PC-9 (cell line): ENCODE measurements around the gene CLNK. TPM values are rescaled to one million over a fixed set of nuclear protein-coding genes. Genes with fewer than 3 reads are reported as not detected.

ENCODE experiments used
- BruUV-seq: library from RNA; stranded (reverse); fragments of 400-500 nt; replicated peaks from 2 replicates; lab custom pipeline; 2021; lab: Mats Ljungman, UMichigan
- CTCF ChIA-PET: fragments of 300-600 bp; sonication (Branson Sonifier 250); formaldehyde crosslinking; loops from one replicate; lab custom pipeline; 2022; ENCODE audit warnings: antibody characterized with exemption; lab: Charles Lee
- POLR2A ChIA-PET: fragments of 300-600 bp; sonication (Branson Sonifier 250); formaldehyde crosslinking; loops from one replicate; lab custom pipeline; 2022; ENCODE audit warnings: antibody characterized with exemption; ENCODE audit not compliant: unreplicated experiment; lab: Charles Lee
- DNase-seq, 2 experiments: peaks; one replicate each; pipeline versions ENCODE4 v3.0.0 to v3.0.0-alpha.2; 2015 to 2022; ENCODE audit warnings: mixed read lengths in 1 of 2
- H2AFZ ChIP-seq: fragments of 200-600 bp; sonication (generic); 2 replicates; pipeline ENCODE4 v1.8.1; 2017; ENCODE audit warnings: antibody characterized with exemption
- H3F3A ChIP-seq: fragments of 200-600 bp; sonication (generic); 2 replicates; pipeline ENCODE4 v1.8.1; 2017; ENCODE audit warnings: antibody characterized with exemption, mild to moderate bottlenecking, low read depth; ENCODE audit not compliant: insufficient read depth
- H3K27ac ChIP-seq: fragments of 200-600 bp; sonication (generic); 2 replicates; pipeline ENCODE4 v1.6.1; 2016; ENCODE audit warnings: mixed run types
- H3K27me3 ChIP-seq: fragments of 200-600 bp; sonication (generic); 2 replicates; pipeline ENCODE4 v1.6.1; 2016; ENCODE audit warnings: low read depth, mixed run types; ENCODE audit not compliant: insufficient read depth
- H3K36me3 ChIP-seq: fragments of 200-600 bp; sonication (generic); 2 replicates; pipeline ENCODE4 v1.6.1; 2016; ENCODE audit warnings: low read depth, mixed run types
- H3K4me1 ChIP-seq: fragments of 200-600 bp; sonication (generic); replicated peaks from 2 replicates; pipeline ENCODE4 v1.6.1; 2016; ENCODE audit warnings: mixed run types; ENCODE audit not compliant: insufficient read depth
- H3K4me2 ChIP-seq: fragments of 200-600 bp; sonication (generic); 2 replicates; pipeline ENCODE4 v1.6.1; 2017; ENCODE audit warnings: mixed run types
- H3K4me3 ChIP-seq: fragments of 200-600 bp; sonication (generic); 2 replicates; pipeline ENCODE4 v1.6.1; 2016; ENCODE audit warnings: mixed run types
- H3K79me2 ChIP-seq: fragments of 200-600 bp; sonication (generic); 2 replicates; pipeline ENCODE4 v1.6.1; 2017; ENCODE audit warnings: low read depth, mixed run types
- H3K9me2 ChIP-seq: fragments of 200-600 bp; sonication (generic); 2 replicates; pipeline ENCODE4 v1.8.1; 2017; ENCODE audit warnings: mild to moderate bottlenecking; ENCODE audit not compliant: insufficient read depth
- H3K9me3 ChIP-seq: fragments of 200-600 bp; sonication (generic); 2 replicates; pipeline ENCODE4 v1.8.1; 2016; ENCODE audit warnings: low read depth; ENCODE audit not compliant: insufficient read depth
- H4K20me1 ChIP-seq: fragments of 200-600 bp; sonication (generic); 2 replicates; pipeline ENCODE4 v1.8.1; 2017; ENCODE audit not compliant: insufficient read depth
- CTCF ChIP-seq: fragments of 200-600 bp; sonication (generic); conservative IDR thresholded peaks from 2 replicates; pipeline ENCODE4 v1.6.1; 2017; ENCODE audit warnings: mixed run types, antibody characterized with exemption, mild to moderate bottlenecking, moderate library complexity
- EZH2 ChIP-seq: fragments of 200-600 bp; sonication (generic); IDR thresholded peaks from 2 replicates; pipeline ENCODE4 v1.8.0; 2017; ENCODE audit warnings: antibody characterized with exemption, low read depth
- intact Hi-C: fragments of 100-400 bp; cut with micrococcal nuclease; formaldehyde crosslinking; loops from one replicate; pipeline ENCODE4 v1.10.0; 2022; ENCODE audit not compliant: unreplicated experiment
- total RNA-seq: library from RNA; stranded (reverse); gene quantifications from 2 replicates; pipeline ENCODE4 v1.2.3, GENCODE V29; 2021

The CLNK gene
- total RNA-seq, 1 experiment from 2014 or later, result not detected

GRCh38 chr4:10672379-10672778, 12.2 kb downstream of the CLNK start:
- CTCF ChIA-PET, result interaction anchor here (0.6 kb wide), 1 partner anchor 1560 kb away, joined by 3 read pairs; no protein-coding TSS in a partner anchor
- H3F3A ChIP-seq, result no peaks in the 10 kb centered on the region
- H3K9me2 ChIP-seq, result no peaks in the 10 kb centered on the region
- H3K4me3 ChIP-seq, result no peak overlapping the region
- no peak for TF ChIP-seq CTCF
- TF ChIP-seq EZH2, result no peak
- DNase-seq, result no peak
- no peaks in the 10 kb centered on the region for H3K36me3 ChIP-seq
- no TSS peak for BruUV-seq
- H2AFZ ChIP-seq, result no peak overlapping the region
- no peaks in the 10 kb centered on the region for H4K20me1 ChIP-seq
- no peaks in the 10 kb centered on the region for H3K27me3 ChIP-seq
- no peak overlapping the region for H3K27ac ChIP-seq
- H3K4me1 ChIP-seq, result no peaks in the 10 kb centered on the region
- POLR2A ChIA-PET, result no interaction called here
- intact Hi-C loops, result no loop called here
- no peaks in the 10 kb centered on the region for H3K79me2 ChIP-seq
- no peaks in the 10 kb centered on the region for H3K9me3 ChIP-seq
- no peak overlapping the region for H3K4me2 ChIP-seq

DNA sequence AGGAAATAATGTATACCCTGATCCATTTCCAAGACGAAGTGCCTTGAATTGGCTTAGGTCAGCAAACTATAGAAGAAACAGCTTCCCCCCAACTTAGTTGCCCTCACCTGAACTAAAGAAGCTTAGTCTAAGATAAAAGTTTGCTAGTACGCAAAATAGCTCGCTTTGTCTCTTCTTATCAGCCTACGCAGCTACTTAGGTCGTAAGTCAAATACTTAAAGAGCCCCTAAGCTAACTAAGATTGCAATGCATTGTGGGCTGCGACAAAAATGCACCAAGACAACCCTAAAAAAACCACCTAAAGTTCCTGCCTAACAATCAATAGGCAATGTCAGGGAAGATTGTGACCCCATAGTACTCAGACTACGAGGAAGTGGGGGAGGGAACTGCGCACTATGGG, 12.8 kb downstream of the CLNK start:
- Histone ChIP-seq H3K4me2 (no peak overlapping the region), H3K79me2 (no peaks in the 10 kb centered on the region), H3F3A (no peaks in the 10 kb centered on the region), H3K27me3 (no peaks in the 10 kb centered on the region), H3K4me1 (no peaks in the 10 kb centered on the region), H2AFZ (no peak overlapping the region), H3K4me3 (no peak overlapping the region), H4K20me1 (no peaks in the 10 kb centered on the region), H3K9me3 (no peaks in the 10 kb centered on the region), H3K27ac (no peak overlapping the region), H3K36me3 (no peaks in the 10 kb centered on the region), H3K9me2 (no peaks in the 10 kb centered on the region)
- DNase-seq, result no peak
- no TSS peak for BruUV-seq
- POLR2A ChIA-PET, result no interaction called here
- CTCF ChIA-PET, result interaction anchor here (0.6 kb wide), 1 partner anchor 1559 kb away, joined by 3 read pairs; no protein-coding TSS in a partner anchor
- intact Hi-C loops, result no loop called here
- TF ChIP-seq EZH2 (no peak), CTCF (no peak)

DNA sequence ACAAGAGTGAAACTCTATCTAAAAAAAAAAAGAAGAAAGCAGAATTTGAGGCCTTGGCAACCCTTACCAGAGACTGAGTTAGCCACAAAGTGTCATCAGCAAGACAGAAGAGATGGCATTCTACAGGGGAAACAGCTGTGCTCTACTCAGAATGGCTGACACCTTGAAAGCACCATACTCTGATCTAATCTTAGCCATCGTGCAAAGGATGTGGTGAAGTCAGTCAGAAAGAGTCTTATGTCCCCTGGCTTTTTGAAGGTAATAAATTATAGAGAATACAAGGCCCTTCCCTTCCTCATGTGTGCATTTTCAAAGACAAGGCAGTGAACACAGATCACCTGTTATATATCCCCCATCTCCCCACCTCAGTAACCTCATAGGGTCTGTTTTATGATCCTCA, 13.2 kb downstream of the CLNK start:
- no TSS peak for BruUV-seq
- Histone ChIP-seq H3K36me3 (no peaks in the 10 kb centered on the region), H3K4me1 (no peaks in the 10 kb centered on the region), H3K4me3 (no peak overlapping the region), H3K4me2 (no peak overlapping the region), H3K27ac (no peak overlapping the region), H3K79me2 (no peaks in the 10 kb centered on the region), H3F3A (no peaks in the 10 kb centered on the region), H3K9me3 (no peaks in the 10 kb centered on the region), H4K20me1 (no peaks in the 10 kb centered on the region), H3K27me3 (no peaks in the 10 kb centered on the region), H2AFZ (no peak overlapping the region), H3K9me2 (no peaks in the 10 kb centered on the region)
- intact Hi-C loops, result no loop called here
- TF ChIP-seq EZH2 (no peak), CTCF (no peak)
- no peak for DNase-seq
- ChIA-PET CTCF (no interaction called here), POLR2A (no interaction called here)
